A549 (cell line): Measurements from ENCODE around the gene IL4R. TPM values are rescaled to one million over a fixed set of nuclear protein-coding genes. Genes with fewer than 3 reads are reported as not detected.

ENCODE experiments used
- ATAC-seq, 2 experiments: fragments of 200-7000 bp in 1 of 2; fragments of >200 bp in 1 of 2; cut with Nextera tagmentation in 1 of 2; cut with Tn5 transposase in 1 of 2; 3 replicates each; pipeline versions ENCODE4 v1.8.0 to v1.9.1; 2018 to 2020; ENCODE audit warnings: mild to moderate bottlenecking in 1 of 2, moderate library complexity in 1 of 2
- CTCF ChIA-PET: fragments of 300-600 bp; sonication (Branson Sonifier 250); formaldehyde crosslinking; extraction: SDS; loops from one replicate; lab custom pipeline; 2021; ENCODE audit warnings: antibody characterized with exemption, inconsistent platforms; lab: Yijun Ruan, JAX
- POLR2A ChIA-PET: fragments of 350-600 bp; formaldehyde crosslinking; extraction: SDS; loops from one replicate; lab custom pipeline; 2021; ENCODE audit warnings: antibody characterized with exemption, inconsistent platforms; lab: Yijun Ruan, JAX
- DNase-seq, 2 experiments: peaks; one replicate each; pipeline versions ENCODE4 v3.0.0 to v3.0.0-alpha.2; 2011 to 2016; ENCODE audit warnings: low read depth in 1 of 2, low spot score in 1 of 2
- FAIRE-seq: peaks from 2 replicates; lab custom pipeline; 2011; peaks lifted over from hg19 to GRCh38; lab: Jason Lieb, UNC
- H3K27ac ChIP-seq, 2 experiments: fragments of >200 bp; sonication (Bioruptor Twin); formaldehyde crosslinking; 3 replicates each; pipeline ENCODE4 v1.5.1; 2016 to 2017
- H3K4me1 ChIP-seq: fragments of >200 bp; sonication (Bioruptor Twin); formaldehyde crosslinking; 3 replicates; pipeline ENCODE4 v1.6.1; 2016
- H3K4me2 ChIP-seq: fragments of >200 bp; sonication (Bioruptor Twin); formaldehyde crosslinking; 3 replicates; pipeline ENCODE4 v1.6.1; 2016
- H3K4me3 ChIP-seq: fragments of >200 bp; sonication (Bioruptor Twin); formaldehyde crosslinking; 3 replicates; pipeline ENCODE4 v1.5.1; 2016
- H3K9me3 ChIP-seq: fragments of >200 bp; sonication (Bioruptor Twin); formaldehyde crosslinking; 3 replicates; pipeline ENCODE4 v1.6.1; 2016
- CBX8 ChIP-seq: fragments of 200-600 bp; sonication (generic); IDR thresholded peaks from 2 replicates; pipeline ENCODE4 v1.6.1; 2016
- CEBPB ChIP-seq, 2 experiments: fragments of >200 bp in 1 of 2; sonication (Bioruptor Twin) in 1 of 2; formaldehyde crosslinking in 1 of 2; IDR thresholded peaks; 2 replicates each; pipeline ENCODE4 v1.6.1; 2012 to 2016
- CTCF ChIP-seq: fragments of >200 bp; sonication (Bioruptor Twin); formaldehyde crosslinking; IDR thresholded peaks from 3 replicates; pipeline ENCODE4 v1.5.1; 2016
- EHF ChIP-seq: fragments of 250-450 bp; sonication (Bioruptor Pico); IDR thresholded peaks from 2 replicates; pipeline ENCODE4 v1.5.0; 2020; ENCODE audit warnings: mild to moderate bottlenecking
- ELK1 ChIP-seq: fragments of 150-350 bp; IDR thresholded peaks from 2 replicates; pipeline ENCODE4 v1.6.1; 2014; ENCODE audit warnings: low read depth, mild to moderate bottlenecking, low read length
- EP300 ChIP-seq, 2 experiments: fragments of >200 bp; sonication (Bioruptor Twin); formaldehyde crosslinking; IDR thresholded peaks; 2 replicates in 1 of 2; 3 replicates in 1 of 2; pipeline ENCODE4 v1.6.1; 2016 to 2017
- GATA3 ChIP-seq: IDR thresholded peaks from 2 replicates; pipeline ENCODE4 v1.6.1; 2012; ENCODE audit warnings: borderline replicate concordance
- HOXB5 ChIP-seq: fragments of 250-450 bp; sonication (Bioruptor Pico); IDR thresholded peaks from 2 replicates; pipeline ENCODE4 v1.5.0; 2020; ENCODE audit warnings: mild to moderate bottlenecking, moderate library complexity
- JUN ChIP-seq, 2 experiments: fragments of >200 bp; sonication (Bioruptor Twin); formaldehyde crosslinking; IDR thresholded peaks; 2 replicates in 1 of 2; 3 replicates in 1 of 2; pipeline ENCODE4 v1.6.1; 2016 to 2017
- KDM1A ChIP-seq: fragments of 200-600 bp; sonication (generic); IDR thresholded peaks from 2 replicates; pipeline ENCODE4 v1.6.1; 2016; ENCODE audit warnings: low read depth, mild to moderate bottlenecking
- KDM5A ChIP-seq: fragments of 200-600 bp; sonication (generic); IDR thresholded peaks from 2 replicates; pipeline ENCODE4 v1.6.1; 2016; ENCODE audit warnings: antibody characterized with exemption, mild to moderate bottlenecking
- MAZ ChIP-seq: fragments of 150-350 bp; IDR thresholded peaks from 2 replicates; pipeline ENCODE4 v1.6.1; 2014; ENCODE audit warnings: antibody characterized with exemption, low read depth, low read length, borderline replicate concordance
- RAD21 ChIP-seq, 2 experiments: fragments of >200 bp in 1 of 2; sonication (Bioruptor Twin) in 1 of 2; formaldehyde crosslinking in 1 of 2; IDR thresholded peaks in 1 of 2; conservative IDR thresholded peaks in 1 of 2; 2 replicates in 1 of 2; 3 replicates in 1 of 2; pipeline ENCODE4 v1.6.1; 2012 to 2018; ENCODE audit warnings: inconsistent platforms in 1 of 2
- RCOR1 ChIP-seq: fragments of 150-350 bp; IDR thresholded peaks from 2 replicates; pipeline ENCODE4 v1.6.1; 2014; ENCODE audit warnings: antibody characterized with exemption, low read length, low read depth
- SMC3 ChIP-seq: fragments of >200 bp; sonication (Bioruptor Twin); formaldehyde crosslinking; IDR thresholded peaks from 3 replicates; pipeline ENCODE4 v1.6.1; 2018; ENCODE audit warnings: inconsistent platforms
- SREBF2 ChIP-seq: fragments of 450-650 bp; IDR thresholded peaks from 2 replicates; pipeline ENCODE4 v1.6.1; 2014; ENCODE audit warnings: mild to moderate bottlenecking, moderate library complexity
- USF2 ChIP-seq: fragments of 450-650 bp; IDR thresholded peaks from 2 replicates; pipeline ENCODE4 v1.6.1; 2014; ENCODE audit warnings: antibody characterized with exemption
- ZFP36 ChIP-seq: fragments of 450-650 bp; IDR thresholded peaks from 2 replicates; pipeline ENCODE4 v1.6.1; 2014; ENCODE audit warnings: borderline replicate concordance; ENCODE audit not compliant: partially characterized antibody
- ZNF302 ChIP-seq: fragments of 250-450 bp; sonication (Bioruptor Pico); IDR thresholded peaks from 2 replicates; pipeline ENCODE4 v1.9.0; 2021; ENCODE audit warnings: inconsistent platforms, mild to moderate bottlenecking, moderate library complexity
- WGBS: methylation state at CpG from one replicate; pipeline ENCODE4 v1.1.6; 2017; ENCODE audit errors: missing lambda C conversion rate; 5-methylcytosine and 5-hydroxymethylcytosine counted together
- polyA plus RNA-seq, 4 experiments: library from polyadenylated mRNA; depleted of rRNA in 3 of 4; stranded (reverse); fragments of >200 nt; fragmentation: RNase III in 1 of 4; extraction: RNeasy Plus Mini Kit Qiagen cat#74134 plus additional on column Dnase treatment in 1 of 4; gene quantifications; 2 replicates in 3 of 4; 3 replicates in 1 of 4; pipeline ENCODE4 v1.2.3, GENCODE V29; 2011 to 2017
- TF ChIP-seq, protein P1 (sequence below): IDR thresholded peaks from 2 replicates; pipeline ENCODE4 v1.6.1; 2012

IL4R gene
- polyA plus RNA-seq, 2 of the 4 experiments (the other 2 are of a cell fraction), result 14.4 to 19.3 TPM

- Histone ChIP-seq H3K4me2 (no peak overlapping the region), H3K4me1 (peaks cover 40% of the 10 kb centered on the region), H3K27ac (peak overlapping the region in 1 of 2 experiments; percentile 83; a peak in 3 of 6 replicates), H3K4me3 (no peak overlapping the region), H3K9me3 (0 out of 3 replicates have a peak, but pooled peaks cover 3% of the 10 kb centered on the region)
- FAIRE-seq (no peak), DNase-seq (no peak), ATAC-seq (no peak)
- POLR2A ChIA-PET, result interaction anchor here (1.1 to 1.6 kb wide), 2 partner anchors 98 to 163 kb away, joined by 4 to 10 read pairs; partner anchors contain the start of genes KDM8 and NSMCE1
- TF ChIP-seq USF2, result no peak
- no peak for TF ChIP-seq GATA3
- no peak for TF ChIP-seq CEBPB (IDR thresholded peaks at IDR 0.05)
- TF ChIP-seq CBX8, result no peak
- TF ChIP-seq ELK1, result no peak
- TF ChIP-seq SREBF2, result no peak
- TF ChIP-seq ZNF302 (CRISPR knock-in tag), result no peak
- no peak for TF ChIP-seq KDM5A
- TF ChIP-seq KDM1A, result no peak
- TF ChIP-seq EHF (CRISPR knock-in tag), result no peak
- TF ChIP-seq EP300 (IDR thresholded peaks at IDR 0.05), result no peak
- no peak for TF ChIP-seq RCOR1
- WGBS, result 94% methylated on average over 14 of the region's 14 CpGs
- CTCF ChIA-PET, result interaction anchor here (0.8 to 7.5 kb wide), 35 partner anchors 9 to 256 kb away, joined by 3 to 291 read pairs (median 6); no protein-coding TSS in a partner anchor
Observed at GRCh38 chr16:27366687-27367460, 53.1 kb downstream of the IL4R start.

DNA sequence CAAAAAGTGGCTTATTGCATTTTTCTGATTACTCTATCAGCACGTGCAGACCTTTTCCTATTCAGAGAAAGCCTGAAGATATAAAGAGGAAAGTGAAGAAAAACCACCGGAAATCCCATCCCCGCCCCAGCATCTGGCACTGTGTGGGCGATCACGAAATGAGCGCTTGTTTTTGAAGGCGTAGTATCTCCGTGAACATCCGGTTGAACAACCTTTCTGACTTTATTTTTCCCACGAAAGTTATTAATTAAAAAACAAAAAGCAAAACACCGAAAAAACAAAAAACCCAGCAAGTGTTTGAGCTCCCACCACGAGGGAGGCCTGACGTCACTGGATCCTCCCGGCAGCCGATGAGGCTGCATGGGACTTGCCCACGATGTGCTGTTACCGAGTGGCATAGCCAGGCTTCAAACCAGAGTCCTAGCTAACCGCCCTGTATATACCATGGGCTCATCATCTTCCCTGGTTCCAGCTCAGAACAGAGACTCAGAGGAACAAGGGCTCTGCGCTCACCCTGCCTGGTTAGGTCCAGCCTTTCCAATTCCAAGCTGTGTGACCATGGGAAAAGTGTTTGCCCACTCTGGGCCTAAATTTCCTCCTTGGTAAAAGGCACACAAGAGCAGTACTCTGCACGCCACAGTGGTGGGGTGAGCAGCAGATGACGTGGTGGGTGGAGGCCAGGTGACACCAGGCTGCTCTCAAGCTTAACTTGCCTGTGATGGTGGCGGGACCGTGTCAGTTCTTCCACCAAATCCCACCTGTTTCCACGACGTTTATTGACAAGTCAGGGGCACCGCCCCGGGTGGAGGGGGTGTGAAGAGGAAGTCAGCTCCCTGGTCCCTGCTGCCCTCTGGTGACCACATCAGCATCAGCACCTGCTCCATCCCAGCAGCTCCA, 53.9 kb downstream of the IL4R start:
- peak; percentile 69 to 77 for ATAC-seq
- H3K27ac ChIP-seq, result peak overlapping the region; percentile 25 to 83; a peak in 4 of 6 replicates
- ChIA-PET POLR2A (interaction anchor here (1.1 to 1.6 kb wide), 2 partner anchors 99 to 164 kb away, joined by 4 to 10 read pairs; partner anchors contain the start of genes KDM8 and NSMCE1), CTCF (interaction anchor here (0.6 to 7.5 kb wide), 64 partner anchors 8 to 511 kb away, joined by 3 to 291 read pairs (median 6); partner anchors contain the start of gene KDM8)
- H3K4me3 ChIP-seq, result no peak overlapping the region
- H3K4me1 ChIP-seq, result peaks cover 40% of the 10 kb centered on the region
- peak; percentile 74 to 87 for DNase-seq
- WGBS, result 55% methylated on average over 27 of the region's 27 CpGs
- FAIRE-seq, result no peak
- H3K4me2 ChIP-seq, result peak overlapping the region; percentile 58
- H3K9me3 ChIP-seq, result 0 out of 3 replicates have a peak, but pooled peaks cover 3% of the 10 kb centered on the region
- TF ChIP-seq CTCF (peak; percentile 91), MAZ (peak; percentile 55; the same call in 1 of the 2 replicates), JUN (IDR thresholded peaks at IDR 0.05) (no peak), HOXB5 (CRISPR knock-in tag) (no peak), ZFP36 (peak; percentile 68), RAD21 (conservative IDR thresholded peaks at IDR 0.05 in 1 of 2, IDR thresholded peaks at IDR 0.05 in 1 of 2) (peak; percentile 93 to 97), CBX8 (no peak), SMC3 (peak; percentile 94)
- TF ChIP-seq, protein P1, sequence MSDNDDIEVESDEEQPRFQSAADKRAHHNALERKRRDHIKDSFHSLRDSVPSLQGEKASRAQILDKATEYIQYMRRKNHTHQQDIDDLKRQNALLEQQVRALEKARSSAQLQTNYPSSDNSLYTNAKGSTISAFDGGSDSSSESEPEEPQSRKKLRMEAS, result peak; percentile 49
